Measurements from ENCODE around the gene UBL3. TPM values are rescaled to one million over a fixed set of nuclear protein-coding genes. Genes with fewer than 3 reads are reported as not detected.

UBL3 gene
- polyA plus RNA-seq, 2 of the 4 experiments (the other 2 are of a cell fraction): 9.2 to 17.1 TPM

- DNase-seq (ENCODE audit: low read depth in 1 of 2, low spot score in 1 of 2) (no peak), ATAC-seq (no peak), FAIRE-seq (no peak)
- 85% methylated on average over 2 of the region's 2 CpGs for WGBS (ENCODE audit: missing lambda C conversion rate)
- TF ChIP-seq CHD4 (IDR thresholded peaks at IDR 0.05; ENCODE audit: borderline replicate concordance): no peak
- no peak for TF ChIP-seq NFE2L2 (conservative IDR thresholded peaks at IDR 0.05; ENCODE audit: low read length)
- no peak for TF ChIP-seq FOSL2 (IDR thresholded peaks at IDR 0.05)
- TF ChIP-seq FOSL2 (CRISPR knock-in tag; IDR thresholded peaks at IDR 0.05): no peak
- TF ChIP-seq SREBF2 (IDR thresholded peaks at IDR 0.05): no peak
- TF ChIP-seq TP53 (CRISPR knock-in tag; IDR thresholded peaks at IDR 0.05): no peak
- no peak for TF ChIP-seq KDM1A (IDR thresholded peaks at IDR 0.05; ENCODE audit: low read depth)
- TF ChIP-seq HES2 (IDR thresholded peaks at IDR 0.05): no peak
- TF ChIP-seq EHMT2 (IDR thresholded peaks at IDR 0.05; ENCODE audit: low read depth): no peak
- TF ChIP-seq TFCP2L1 (CRISPR knock-in tag; IDR thresholded peaks at IDR 0.05): no peak
- TF ChIP-seq HMGXB4 (CRISPR knock-in tag; IDR thresholded peaks at IDR 0.05; ENCODE audit: borderline replicate concordance): no peak
- TF ChIP-seq JUN (IDR thresholded peaks at IDR 0.05): no peak
- ChIA-PET POLR2A (no interaction called here), CTCF (interaction anchor here (1.3 kb wide), 1 partner anchor 313 kb away, joined by 4 read pairs; no protein-coding TSS in a partner anchor)
- Histone ChIP-seq H3K4me3 (no peak overlapping the region), H3K9me3 (no peaks in the 10 kb centered on the region), H3K4me1 (no peaks in the 10 kb centered on the region), H3K4me2 (no peak overlapping the region), H3K27ac (no peak overlapping the region)
Measured at GRCh38 chr13:29799041-29799440, 51.4 kb downstream of the UBL3 start.

GRCh38 chr13:29791997-29792780 lies 58.2 kb downstream of the UBL3 start:
- ATAC-seq (no peak), DNase-seq (ENCODE audit: low read depth in 1 of 2, low spot score in 1 of 2) (no peak), FAIRE-seq (no peak)
- TF ChIP-seq REST (IDR thresholded peaks at IDR 0.05) (no peak), RAD21 (conservative IDR thresholded peaks at IDR 0.05 in 1 of 2, IDR thresholded peaks at IDR 0.05 in 1 of 2) (no peak), PHF8 (IDR thresholded peaks at IDR 0.05; ENCODE audit: borderline replicate concordance, low read depth) (no peak), CTCF (IDR thresholded peaks at IDR 0.05) (no peak), PBX3 (IDR thresholded peaks at IDR 0.05) (no peak), KDM5A (IDR thresholded peaks at IDR 0.05) (no peak), EHF (CRISPR knock-in tag; IDR thresholded peaks at IDR 0.05) (no peak), ZSCAN20 (CRISPR knock-in tag; IDR thresholded peaks at IDR 0.05) (no peak), NPAS2 (CRISPR knock-in tag; IDR thresholded peaks at IDR 0.05; ENCODE audit: borderline replicate concordance) (no peak), MYC (IDR thresholded peaks at IDR 0.05; ENCODE audit: borderline replicate concordance, low read length) (no peak), CHD2 (IDR thresholded peaks at IDR 0.05; ENCODE audit: low read length, partially characterized antibody) (no peak), E2F6 (IDR thresholded peaks at IDR 0.05; ENCODE audit: borderline replicate concordance, low read depth) (no peak), HOXA7 (CRISPR knock-in tag; IDR thresholded peaks at IDR 0.05) (no peak), JUNB (IDR thresholded peaks at IDR 0.05) (no peak), MAFK (IDR thresholded peaks at IDR 0.05; ENCODE audit: partially characterized antibody) (no peak)
- Histone ChIP-seq H3K4me2 (no peak overlapping the region), H3K4me3 (no peak overlapping the region), H3K4me1 (no peaks in the 10 kb centered on the region), H3K27ac (no peak overlapping the region), H3K9me3 (no peaks in the 10 kb centered on the region)
- CTCF ChIA-PET: no interaction called here
- POLR2A ChIA-PET: no interaction called here
- WGBS (ENCODE audit: missing lambda C conversion rate): 87% methylated on average over 5 of the region's 5 CpGs
